GM21717 (cell line): ENCODE data around the gene GFOD1.
"Not testable (repeated sequence)": the region's sequence is repeated elsewhere in the genome, so short reads cannot be mapped to it uniquely, and the experiment has no call there.

Source experiments
- ATAC-seq: cut with Tn5 transposase; IDR thresholded peaks from one replicate; pipeline ENCODE4 v1.9.1; 2021; ENCODE audit warnings: mild to moderate bottlenecking, moderate library complexity; ENCODE audit not compliant: unreplicated experiment

Gene GFOD1

GRCh38 chr6:13409991-13410390 is 77.4 kb downstream of the GFOD1 start:
- no peak for ATAC-seq

DNA sequence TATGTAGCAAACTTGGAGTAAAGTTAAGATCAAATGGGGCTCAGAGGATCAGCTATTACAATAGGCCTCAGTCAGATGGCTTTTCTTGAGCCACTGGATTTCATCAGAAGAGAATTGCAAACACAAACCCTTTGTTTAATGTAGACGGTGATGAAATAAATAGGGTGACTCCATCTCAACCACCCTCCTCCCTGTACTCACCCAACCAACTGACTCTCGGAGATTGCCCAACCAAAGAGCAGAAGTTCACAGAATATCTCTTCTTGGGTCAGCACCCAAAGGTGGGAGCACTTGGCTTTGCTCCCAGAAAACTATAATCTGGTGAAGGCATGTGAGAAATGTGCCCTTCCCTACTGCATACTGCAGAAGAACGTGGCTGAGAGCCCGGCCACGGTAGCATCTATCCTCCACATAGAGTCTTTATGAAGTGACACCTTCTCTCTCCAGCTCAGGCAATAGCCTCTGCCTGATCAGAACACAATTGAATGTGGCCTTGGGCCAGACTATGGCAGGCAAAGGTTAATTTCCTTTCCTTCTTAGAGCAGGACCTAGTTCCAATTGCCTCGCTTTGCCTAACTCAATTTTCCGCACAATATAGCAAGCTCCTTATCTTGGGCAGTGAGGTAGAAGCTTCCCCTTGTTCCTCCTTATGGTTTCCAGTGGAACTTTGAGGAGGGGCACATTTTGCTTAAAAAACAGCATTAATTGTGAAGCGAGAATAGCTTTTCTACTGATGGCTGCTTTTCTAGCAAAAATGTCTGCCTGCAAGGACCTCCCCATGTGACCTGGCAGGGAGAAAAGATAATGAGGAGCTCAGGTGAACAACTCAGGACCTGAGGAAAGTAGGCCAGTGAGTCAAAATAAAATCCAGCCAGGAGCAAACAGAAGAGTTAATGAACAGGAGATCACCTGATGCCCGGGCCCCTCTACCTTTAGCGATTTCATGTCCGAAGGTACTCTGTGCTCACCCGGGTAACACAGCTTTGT is 79.4 kb downstream of the GFOD1 start:
- ATAC-seq: no peak

DNA sequence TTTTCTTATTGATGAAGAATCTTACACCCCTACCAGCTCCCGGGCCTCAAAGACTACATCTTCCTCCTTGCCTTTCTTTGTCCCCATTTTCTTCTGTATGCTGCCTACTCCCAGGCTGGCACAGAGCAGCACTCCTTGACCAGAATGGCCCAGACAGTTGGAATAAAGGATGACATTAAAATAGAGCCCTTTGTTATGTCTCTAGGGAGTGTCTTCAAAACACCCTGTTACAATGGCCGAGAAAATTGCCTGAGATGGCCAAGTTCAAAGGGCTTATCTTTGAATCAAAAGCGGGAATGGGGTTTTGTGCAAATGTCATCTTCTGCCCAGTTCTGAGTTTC is 80.1 kb downstream of the GFOD1 start:
- no peak for ATAC-seq

DNA sequence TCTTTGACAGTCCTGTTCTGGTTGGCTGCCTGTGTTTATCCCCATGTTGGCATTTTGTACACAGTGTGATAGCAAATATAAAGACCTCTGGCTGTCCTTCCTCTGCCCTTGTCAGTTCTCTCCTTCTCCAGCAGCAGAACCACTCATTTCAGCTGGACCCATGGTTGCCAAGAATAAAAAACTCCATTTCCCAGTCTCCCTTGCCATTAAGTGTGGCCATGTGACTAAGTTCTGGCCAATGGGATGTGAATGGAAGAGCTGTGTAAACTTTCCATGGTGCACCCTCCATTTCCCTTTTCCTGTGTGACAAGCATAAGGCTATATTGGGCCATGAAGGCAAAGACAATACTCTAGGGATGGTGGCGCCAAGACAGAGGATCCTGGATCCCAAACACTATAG is 80.6 kb downstream of the GFOD1 start:
- no peak for ATAC-seq

DNA sequence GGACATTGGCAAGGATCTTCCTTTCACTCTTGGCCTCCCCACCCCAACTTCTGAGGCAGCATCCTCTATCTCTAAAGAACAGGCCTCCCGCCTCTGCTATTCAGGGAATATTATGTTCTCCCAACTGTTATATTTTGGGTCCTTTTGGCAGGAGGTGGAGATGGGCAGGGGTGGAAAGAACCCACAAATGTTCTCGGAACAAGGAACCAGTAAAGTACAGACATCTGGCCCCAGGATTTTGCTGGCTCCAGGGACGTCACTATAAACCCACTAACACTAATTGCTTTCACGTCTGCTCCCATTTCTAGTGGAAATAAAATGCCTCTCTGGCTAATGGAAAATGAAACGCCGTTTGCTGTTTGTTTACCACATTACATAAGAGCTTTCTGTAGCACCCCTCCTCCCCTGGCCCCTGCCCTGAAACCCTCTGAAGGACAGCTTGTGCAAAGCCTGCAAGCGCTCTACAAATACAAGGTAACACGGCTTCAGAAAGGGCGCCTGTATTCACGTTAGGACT is 81.4 kb downstream of the GFOD1 start:
- ATAC-seq: no peak

DNA sequence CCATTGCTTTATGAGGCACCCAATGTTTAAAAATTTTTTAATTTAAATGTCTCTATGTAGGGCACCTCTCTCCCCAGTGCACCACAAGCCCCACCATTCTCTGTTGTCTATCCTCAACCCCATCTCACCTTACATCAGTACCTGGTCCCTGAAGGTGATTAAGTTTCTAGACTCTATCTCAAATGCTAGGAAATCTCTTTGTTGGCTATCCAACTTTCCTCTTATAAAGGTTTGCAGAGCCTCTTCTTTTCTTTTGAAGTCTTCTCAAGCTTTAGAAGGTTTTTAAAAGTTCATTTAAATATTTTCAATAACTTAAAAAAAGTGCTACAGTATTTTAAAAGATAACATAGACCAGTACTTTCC is 82.5 kb downstream of the GFOD1 start:
- ATAC-seq: no peak

DNA sequence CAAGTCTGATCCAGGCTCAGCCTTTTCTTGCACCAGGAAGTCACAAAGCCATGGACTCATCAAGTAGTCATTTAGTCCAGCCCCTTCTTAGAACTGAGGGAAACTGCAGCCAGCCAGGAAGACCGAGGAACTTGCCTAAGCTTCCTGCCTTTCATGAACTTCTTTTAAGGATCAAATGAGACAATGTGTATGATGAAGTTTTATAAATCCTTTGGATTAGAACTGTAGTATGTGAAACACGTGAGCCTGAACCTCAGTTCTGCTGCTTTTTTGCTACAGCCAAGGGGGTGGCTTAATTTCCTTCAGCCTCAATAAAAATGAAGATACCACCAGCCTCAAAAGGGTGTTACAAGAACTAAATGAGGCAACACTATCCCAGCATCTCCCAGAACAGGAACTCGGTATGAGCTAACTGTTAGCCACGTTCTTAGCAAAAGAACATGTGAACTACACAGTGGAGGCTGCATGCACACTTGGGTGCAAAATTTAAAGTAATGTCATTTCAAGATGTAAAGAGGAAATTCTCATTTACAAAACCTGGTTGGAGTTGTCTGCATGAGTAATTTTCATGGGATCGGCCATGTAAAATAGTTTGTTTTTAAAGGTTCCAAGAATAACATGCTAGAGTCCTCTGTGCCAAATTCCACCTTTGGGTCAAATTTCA is 83.0 kb downstream of the GFOD1 start:
- no peak for ATAC-seq

DNA sequence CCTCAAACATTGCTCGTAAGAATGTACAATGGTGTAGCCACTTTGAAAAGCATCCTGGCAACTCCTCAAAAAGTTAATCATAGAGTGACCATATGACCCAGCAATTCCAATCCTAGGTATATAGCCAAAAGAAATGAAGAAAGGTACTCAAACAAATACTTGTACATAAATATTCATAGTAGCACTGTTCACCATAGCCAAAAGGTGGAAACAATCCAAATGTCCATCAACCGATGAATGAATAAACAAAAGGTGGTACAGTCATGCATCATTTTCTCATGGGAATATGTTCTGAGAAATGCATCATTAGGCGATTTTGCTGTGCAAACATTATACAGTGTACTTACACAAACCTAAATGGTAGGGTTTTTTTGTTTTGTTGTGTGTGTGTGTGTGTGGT is 84.7 kb downstream of the GFOD1 start:
- no peak for ATAC-seq

GRCh38 chr6:13400772-13401171 is 86.6 kb downstream of the GFOD1 start:
- ATAC-seq: no peak

- ATAC-seq: no peak
These were observed 88.9 kb downstream of the GFOD1 start for GRCh38 chr6:13398421-13398994.

- no peak for ATAC-seq
These were observed 89.4 kb downstream of the GFOD1 start for GRCh38 chr6:13398069-13398381.

- peak; percentile 74 for ATAC-seq
These were observed 89.9 kb downstream of the GFOD1 start for GRCh38 chr6:13397359-13398068.

- no peak for ATAC-seq
These were observed 91.1 kb downstream of the GFOD1 start for GRCh38 chr6:13396241-13396792.

GRCh38 chr6:13395272-13396237 is 91.8 kb downstream of the GFOD1 start:
- ATAC-seq: no peak

DNA sequence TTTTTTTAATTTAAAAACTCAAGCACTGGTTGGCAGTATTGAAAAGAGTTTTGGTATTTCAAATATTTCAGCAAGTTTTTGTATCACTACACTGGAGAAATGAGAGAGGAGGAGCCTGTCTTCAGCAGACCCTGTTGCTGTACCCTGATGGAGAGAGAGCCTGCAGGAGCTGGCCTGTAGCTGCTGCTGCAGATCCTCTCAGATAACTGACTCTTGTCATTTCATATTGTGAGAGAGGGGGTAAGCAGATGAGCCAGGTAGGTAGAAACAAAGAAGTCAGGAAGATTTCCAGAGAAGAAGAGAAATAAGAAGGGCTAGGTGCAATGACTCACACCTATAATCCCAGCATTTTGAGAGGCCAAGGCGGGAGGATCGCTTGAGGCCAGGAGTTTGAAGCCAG is 94.9 kb downstream of the GFOD1 start:
- no peak for ATAC-seq

DNA sequence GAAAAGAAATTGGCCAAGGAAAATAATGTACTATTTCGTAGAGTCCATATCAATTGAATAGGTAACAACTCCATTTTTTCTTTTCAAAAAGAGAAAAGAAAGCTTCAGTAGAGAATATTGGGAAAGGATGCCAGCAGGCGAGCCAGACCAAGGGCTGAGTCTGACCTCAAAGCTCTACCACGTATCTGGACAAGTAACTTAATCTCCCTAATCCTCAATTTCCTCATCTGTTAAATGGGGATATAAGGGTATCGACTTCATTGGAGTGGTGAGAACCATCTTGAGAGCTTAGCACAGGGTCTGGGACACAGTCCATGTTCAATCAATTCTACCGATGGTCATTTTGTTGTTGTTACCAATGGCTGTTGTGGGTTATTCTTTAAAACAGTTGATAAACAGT is 95.9 kb downstream of the GFOD1 start:
- ATAC-seq: no peak

DNA sequence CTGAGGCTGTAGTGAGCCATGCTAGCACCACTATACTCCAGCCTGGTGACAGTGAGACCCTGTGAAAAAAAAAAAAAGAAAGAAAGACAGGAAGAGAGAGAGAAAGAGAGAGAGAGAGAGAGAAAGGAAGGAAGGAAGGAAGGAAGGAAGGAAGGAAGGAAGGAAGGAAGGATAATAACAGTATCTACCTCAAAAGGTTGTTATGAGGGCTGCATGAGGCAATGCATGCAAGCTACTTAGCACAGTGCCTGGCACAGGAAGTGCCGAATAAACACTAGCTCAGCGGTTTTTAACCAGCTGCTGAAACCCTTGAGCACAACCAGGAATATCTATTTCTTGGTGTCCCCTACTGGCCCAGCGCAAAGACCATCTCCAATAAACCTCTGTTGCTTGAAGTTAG is 96.7 kb downstream of the GFOD1 start:
- no peak for ATAC-seq

- not testable (repeated sequence) for ATAC-seq
These were observed 98.2 kb downstream of the GFOD1 start for GRCh38 chr6:13389237-13389636.

- not testable (repeated sequence) for ATAC-seq
These were observed 98.6 kb downstream of the GFOD1 start for GRCh38 chr6:13388769-13389168.

GRCh38 chr6:13384966-13385365 is 102.4 kb downstream of the GFOD1 start:
- no peak for ATAC-seq
